ENCODE results near the gene LRRN3.

The LRRN3 gene

GRCh38 chr7:111080495-111081105, 10.3 kb upstream of the LRRN3 start:
- no peak for DNase-seq

- DNase-seq: no peak
Measured at GRCh38 chr7:111081546-111082267, 9.2 kb upstream of the LRRN3 start.

DNA sequence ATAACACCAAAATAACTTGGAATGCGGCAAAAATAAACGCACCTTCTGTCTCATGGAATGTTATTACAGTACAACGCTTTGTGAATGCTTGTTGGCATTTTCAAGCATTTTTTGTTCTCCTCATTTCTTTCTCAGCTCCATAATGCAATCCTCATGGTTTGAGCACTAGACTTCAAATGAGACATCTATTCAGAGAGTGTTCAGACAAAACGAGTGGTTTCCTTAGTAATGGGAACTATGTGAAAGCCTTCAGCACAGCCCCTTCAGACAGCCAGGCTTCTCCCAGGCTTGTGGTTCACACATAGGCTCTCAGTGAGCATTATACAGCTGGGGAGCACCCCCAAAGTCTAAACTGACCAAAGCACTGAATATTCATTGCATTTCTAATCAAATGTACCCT, 8.6 kb upstream of the LRRN3 start:
- DNase-seq: no peak

GRCh38 chr7:111083413-111083812, 7.5 kb upstream of the LRRN3 start:
- peak; percentile 57 for DNase-seq

DNA sequence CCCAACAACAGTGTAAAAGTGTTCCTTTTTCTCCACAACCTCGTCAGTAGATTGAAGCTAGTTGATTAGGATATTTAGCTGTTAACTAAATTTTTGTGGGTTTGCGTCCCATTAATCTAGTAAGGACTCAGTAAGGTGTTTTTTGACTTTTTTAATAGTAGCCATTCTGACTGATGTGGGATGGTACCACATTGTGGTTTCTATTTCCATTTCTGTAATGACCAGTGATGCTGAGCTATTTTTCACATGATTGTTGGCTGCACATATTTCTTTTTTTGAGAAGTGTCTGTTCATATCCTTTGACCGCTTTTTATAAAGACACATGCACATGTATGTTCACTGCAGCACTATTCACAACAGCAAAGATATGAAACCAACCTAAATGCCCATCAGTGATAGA, 5.6 kb upstream of the LRRN3 start:
- no peak for DNase-seq

GRCh38 chr7:111086532-111086931, 4.4 kb upstream of the LRRN3 start:
- DNase-seq: no peak

DNA sequence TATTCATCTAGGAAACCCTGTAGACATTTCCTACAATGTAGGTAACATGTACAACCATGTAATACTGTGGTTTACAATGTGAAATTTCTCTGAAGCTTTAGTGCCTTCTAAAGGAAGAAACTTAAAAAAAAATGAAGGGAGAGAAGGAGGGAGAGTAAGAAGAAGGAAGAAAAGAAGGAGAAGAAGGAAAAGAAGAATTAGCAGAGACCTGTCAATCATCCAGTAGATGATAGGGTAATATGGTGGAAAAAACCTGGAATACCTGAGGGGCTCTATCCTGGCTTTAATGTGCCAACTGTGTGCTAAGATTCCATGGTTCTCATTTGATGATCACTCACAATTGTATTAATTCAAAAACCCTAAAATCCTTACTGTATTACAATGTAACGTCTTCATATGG, 2.6 kb upstream of the LRRN3 start:
- no peak for DNase-seq

DNA sequence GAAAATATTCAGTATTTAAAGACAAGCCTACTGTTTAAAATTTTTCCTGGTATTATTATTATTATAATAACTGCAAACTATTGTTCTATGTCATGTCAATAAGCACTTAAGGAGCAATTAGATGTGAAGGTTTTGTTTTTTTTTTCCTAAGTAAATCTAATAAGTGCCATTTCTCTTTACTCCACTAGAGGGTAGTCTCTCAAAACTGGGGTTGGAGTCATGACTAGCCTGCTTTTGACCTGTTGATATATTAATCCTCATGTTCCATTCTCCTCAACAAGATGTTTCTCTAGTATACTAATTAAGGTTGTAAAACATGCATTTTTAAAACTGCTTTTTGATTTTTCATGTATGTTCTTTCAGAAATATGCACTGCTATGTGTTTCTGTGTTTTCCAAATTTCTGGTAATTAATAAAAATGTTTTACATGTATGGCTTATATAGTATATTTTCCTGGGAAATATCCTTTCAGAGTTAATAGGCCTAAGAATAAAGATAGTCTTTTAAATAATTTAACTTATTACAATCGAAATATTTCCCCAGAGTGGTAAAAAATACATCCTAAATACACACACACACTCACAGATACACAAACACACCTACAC, 1.0 kb upstream of the LRRN3 start:
- no peak for DNase-seq

- no peak for DNase-seq
Measured at GRCh38 chr7:111091593-111092358, 849 bp downstream of the LRRN3 start.

DNA sequence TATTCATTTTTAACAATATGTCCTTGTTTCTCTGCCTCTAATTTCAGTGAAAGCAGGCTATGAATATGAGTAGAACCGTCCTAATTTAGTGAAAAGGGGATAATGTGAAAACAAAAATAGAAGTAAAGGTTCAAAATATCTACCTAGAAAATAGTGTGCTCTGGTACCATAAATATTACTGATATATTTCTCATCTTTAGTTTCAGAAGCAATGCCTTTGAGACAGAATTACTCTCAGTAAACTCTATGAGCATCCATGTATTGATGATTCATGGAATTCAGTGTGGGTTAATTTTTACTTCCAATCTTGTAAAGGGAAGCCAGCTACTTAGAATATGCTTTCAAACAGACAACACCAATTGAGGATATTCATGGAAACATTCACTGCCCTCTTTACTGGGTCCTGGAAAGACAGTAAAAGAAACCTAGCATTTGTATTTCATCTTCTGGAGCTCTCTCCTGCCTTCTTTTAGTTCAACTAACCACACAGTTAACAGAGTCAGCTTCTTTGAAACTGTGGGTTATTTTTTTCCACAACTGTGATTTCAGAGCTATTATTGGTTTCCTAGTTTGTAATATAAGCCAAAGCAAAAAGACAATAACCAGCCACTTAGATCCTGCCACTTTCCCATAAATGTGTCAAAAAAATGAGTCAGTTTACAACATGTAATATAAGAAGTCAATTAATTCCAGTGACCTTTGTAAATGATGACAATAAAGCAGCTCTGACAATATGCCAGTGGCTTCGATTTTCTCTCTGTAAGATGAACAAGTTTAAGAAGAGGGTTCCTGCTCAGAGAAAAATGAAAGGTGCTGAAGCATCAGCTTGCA, 1.7 kb downstream of the LRRN3 start:
- no peak for DNase-seq

- no peak for DNase-seq
Measured at GRCh38 chr7:111093496-111093895, 2.6 kb downstream of the LRRN3 start.

DNA sequence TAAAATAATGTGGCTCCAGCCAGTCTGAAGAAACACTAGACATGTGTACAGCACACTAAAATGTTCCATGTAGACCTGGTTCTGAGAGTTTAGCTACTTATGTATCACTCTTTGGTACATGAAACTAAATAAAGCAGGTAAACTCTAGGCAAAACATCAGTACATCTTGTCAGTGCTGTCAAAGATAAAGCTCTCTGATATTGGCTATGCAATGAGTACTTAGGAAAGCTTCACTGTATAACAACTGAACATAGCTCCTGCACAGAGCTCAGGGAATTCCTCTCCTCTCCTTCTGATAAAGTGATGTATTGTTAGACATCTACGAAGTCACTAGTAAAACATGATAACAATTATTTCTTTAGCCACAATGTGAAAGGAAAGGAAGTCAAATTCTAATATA, 3.5 kb downstream of the LRRN3 start:
- DNase-seq: no peak

GRCh38 chr7:111096997-111097396, 6.1 kb downstream of the LRRN3 start:
- no peak for DNase-seq

- DNase-seq: peak; percentile 46
Measured at GRCh38 chr7:111098011-111098925, 7.3 kb downstream of the LRRN3 start.

GRCh38 chr7:111098926-111099250, 8.0 kb downstream of the LRRN3 start:
- no peak for DNase-seq

- DNase-seq: no peak
Measured at GRCh38 chr7:111101856-111102646, 11.1 kb downstream of the LRRN3 start.

- no peak for DNase-seq
Measured at GRCh38 chr7:111103136-111103535, 12.2 kb downstream of the LRRN3 start.

GRCh38 chr7:111103678-111104274, 12.8 kb downstream of the LRRN3 start:
- DNase-seq: no peak

DNA sequence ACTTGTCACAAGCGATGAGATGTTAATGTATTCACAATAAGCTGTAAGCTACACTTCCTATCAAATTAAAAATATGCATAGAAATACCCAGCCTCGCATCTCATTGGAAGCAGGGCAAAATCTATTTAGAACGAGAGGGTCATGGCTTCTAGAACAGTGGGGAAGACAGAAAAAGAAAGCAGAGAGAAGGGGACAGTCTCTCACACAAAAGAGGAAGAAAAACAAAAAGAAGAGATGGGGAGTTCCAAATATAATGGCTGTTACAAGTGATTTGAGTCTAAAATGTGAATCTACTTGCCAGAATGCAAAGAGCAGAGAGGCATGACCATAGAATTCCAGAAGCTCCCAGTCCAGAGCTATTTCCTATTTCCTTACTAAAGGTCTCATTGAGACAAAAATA, 13.8 kb downstream of the LRRN3 start:
- no peak for DNase-seq

DNA sequence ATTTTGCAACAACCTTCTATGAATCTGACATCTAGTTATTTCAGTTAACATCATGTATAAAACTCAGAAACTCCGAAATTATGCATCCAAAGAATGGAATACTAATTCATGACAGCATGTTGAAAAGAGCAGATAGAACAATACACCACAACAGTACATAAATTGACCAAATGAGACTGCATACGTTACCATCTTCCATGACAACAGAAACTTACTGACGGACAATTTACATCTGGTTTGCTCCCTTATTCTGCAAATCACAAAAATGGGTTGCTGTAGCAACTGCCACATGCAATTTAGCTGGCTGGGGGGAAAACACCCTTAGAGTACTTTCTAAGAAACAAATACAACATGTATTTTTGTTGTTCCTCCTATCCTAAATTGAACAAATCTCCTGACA, 14.3 kb downstream of the LRRN3 start:
- DNase-seq: no peak

DNA sequence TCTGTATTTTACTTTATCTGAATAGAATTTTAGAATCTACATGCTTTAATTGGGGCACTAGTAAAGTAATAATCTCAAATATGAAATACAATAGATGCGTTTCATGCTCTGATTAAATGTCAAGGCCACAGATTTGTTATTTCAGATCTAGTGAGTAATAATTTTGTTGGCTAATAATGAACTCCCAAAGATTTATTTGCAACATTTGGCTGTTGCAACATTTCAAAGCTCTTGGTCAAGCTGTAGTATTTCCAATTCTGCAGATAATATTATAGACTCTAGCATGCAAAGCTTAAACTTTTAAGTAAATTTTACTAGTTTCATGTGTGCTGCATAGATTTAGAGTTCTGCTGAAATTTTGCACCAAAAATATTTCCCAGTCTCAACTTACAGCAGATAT, 16.7 kb downstream of the LRRN3 start:
- no peak for DNase-seq
